Heart right ventricle (tissue), 16 donors: Measurements from ENCODE around the gene EXOC6. TPM values are rescaled to one million over a fixed set of nuclear protein-coding genes. Genes with fewer than 3 reads are reported as not detected.

Source experiments
- ATAC-seq, 8 donors: fragments of 200-7000 bp; cut with Tn5 transposase; one replicate each; pipeline ENCODE4 v1.9.1; 2020; ENCODE audit warnings: mild to moderate bottlenecking in 8 of 8, moderate library complexity in 8 of 8, moderate number of reproducible peaks in 1 of 8
- DNase-seq, 2 donors: peaks; one replicate each; pipeline ENCODE4 v3.0.0-alpha.2; 2020
- H3K27ac ChIP-seq, 10 donors: fragments of 200-600 bp; sonication (generic) in 2 of 10; one replicate each; pipeline versions ENCODE4 v1.5.0 to v1.8.0; 2020 to 2022; ENCODE audit warnings: mild to moderate bottlenecking in 3 of 10
- H3K27me3 ChIP-seq, 7 donors: fragments of 200-600 bp; one replicate each; pipeline ENCODE4 v1.8.0; 2021 to 2022; ENCODE audit warnings: mild to moderate bottlenecking in 2 of 7
- H3K36me3 ChIP-seq, 9 donors: fragments of 200-600 bp; sonication (generic) in 1 of 9; one replicate each; pipeline versions ENCODE4 v1.5.0 to v1.8.0; 2020 to 2022; ENCODE audit warnings: mild to moderate bottlenecking in 2 of 9
- H3K4me1 ChIP-seq, 9 donors: fragments of 200-600 bp; sonication (generic) in 1 of 9; one replicate each; pipeline versions ENCODE4 v1.5.0 to v1.8.0; 2020 to 2022; ENCODE audit warnings: mild to moderate bottlenecking in 4 of 9
- H3K4me3 ChIP-seq, 10 donors: fragments of 200-600 bp; sonication (generic) in 2 of 10; one replicate each; pipeline versions ENCODE4 v1.5.0 to v1.8.0; 2020 to 2022; ENCODE audit warnings: mild to moderate bottlenecking in 7 of 10, moderate library complexity in 2 of 10
- H3K9me3 ChIP-seq, 11 donors: fragments of 200-600 bp in 10 of 11; sonication (generic) in 2 of 11; one replicate each; pipeline versions ENCODE4 v1.5.0 to v1.8.0; 2013 to 2022; ENCODE audit warnings: mild to moderate bottlenecking in 2 of 11, control low read depth in 1 of 11, moderate library complexity in 1 of 11
- CTCF ChIP-seq, 9 donors: fragments of 200-600 bp; sonication (generic) in 2 of 9; IDR thresholded peaks; one replicate each; pipeline versions ENCODE4 v1.5.0 to v1.8.0; 2021 to 2022; ENCODE audit warnings: antibody characterized with exemption in 9 of 9, mild to moderate bottlenecking in 5 of 9, moderate library complexity in 1 of 9
- WGBS, 2 donors: extraction: QIAGEN DNeasy Blood & Tissue Kit; methylation state at CpG; one replicate each; pipeline ENCODE4 v1.1.7; 2013; ENCODE audit warnings: inconsistent platforms in 1 of 2; 5-methylcytosine and 5-hydroxymethylcytosine counted together
- intact Hi-C, 10 donors: fragments of 100-400 bp; cut with DNase I; formaldehyde crosslinking; loops; one replicate each; pipeline versions ENCODE4 v1.11.1 to v1.14.2; 2022
- polyA plus RNA-seq, 2 donors: library from polyadenylated mRNA; stranded (reverse); fragments of 200-250 nt; gene quantifications; one replicate each; pipeline ENCODE4 v1.2.3, GENCODE V29; 2013
- total RNA-seq, 10 donors: library from RNA; stranded (reverse); fragmentation: NEBNext Ultra II Directional in 3 of 10; extraction: Animal tissue kit (Norgen Biotek cat#: 25700) in 3 of 10; gene quantifications; one replicate each; pipeline versions ENCODE4 v1.2.1 to v1.2.4, GENCODE V29; 2021 to 2023
- donor health status: Arrhythmogenic right ventricular cardiomyopathy.
- donor health status: ischemic (EF 13 %, LVEDD 7.1; RV severe dilation, severe dysfunction).
- donor health status: healthy with polysubstance abuse.
- donor health status: DM: no; HTN: yes; CAD: no.
- donor health status: DM: no; HTN: no; CAD: no.
- donor health status: ischemic (EF 25% LVEDD 6.9; RV normal size, moderate dysfunction).
- donor health status: ischemic (EF 25% LVEDD 5.7; RV mildly dilated, moderate dysfunction).
- donor health status: healthy.
- donor health status: DM: yes; HTN: yes; CAD: no.
- donor health status: Ischemic cardiomyopathy.
- donor health status: ischemic (EF 35%, LVEDD 5.7; RV mildly dilated, moderate dysfunction).
- donor health status: nonischemic (EF 11% LVEDD 7.7; RV severe dilation, severe dysfunction).
- donor health status: DM: yes; HTN: yes; CAD: no.
- donor health status: PGD.
- donor health status: ischemic (EF 29% LVEDD 5.4; RV normal size, mild dysfunction).
- donor health status: nonischemic (EF 23%, LVEDD 6.1; RV moderate dilation, normal function).

EXOC6 gene
- total and polyA plus RNA-seq, 12 donors = 3.3 to 11.7 (median 9.2) TPM

GRCh38 chr10:92867235-92867634 is 18.9 kb downstream of the EXOC6 start:
- Histone ChIP-seq H3K36me3 (no peaks in the 10 kb centered on the region), H3K9me3 (peaks cover 0 to 3% (median 0%) of the 10 kb centered on the region in 11 donors), H3K4me1 (peaks cover 0 to 10% (median 0%) of the 10 kb centered on the region in 9 donors), H3K4me3 (no peak overlapping the region), H3K27me3 (no peaks in the 10 kb centered on the region), H3K27ac (no peak overlapping the region)
- intact Hi-C loops = no loop called here
- no peak for TF ChIP-seq CTCF (IDR thresholded peaks at IDR 0.05)
- WGBS, 2 donors = 89 to 98% methylated on average over 3 of the region's 3 CpGs
- ATAC-seq (no peak), DNase-seq (no peak)

- Histone ChIP-seq H3K36me3 (no peaks in the 10 kb centered on the region), H3K4me1 (peaks cover 0 to 18% (median 0%) of the 10 kb centered on the region in 9 donors), H3K4me3 (no peak overlapping the region), H3K27me3 (no peaks in the 10 kb centered on the region), H3K9me3 (peaks cover 0 to 3% (median 0%) of the 10 kb centered on the region in 11 donors), H3K27ac (no peak overlapping the region)
- no peak for TF ChIP-seq CTCF (IDR thresholded peaks at IDR 0.05)
- intact Hi-C loops = no loop called here
- no peak for DNase-seq
- 67 to 68% methylated on average over 3 of the region's 3 CpGs for WGBS, 2 donors
- ATAC-seq = no peak
Measured at GRCh38 chr10:92868036-92868435, 19.7 kb downstream of the EXOC6 start.

GRCh38 chr10:92868557-92868956 is 20.2 kb downstream of the EXOC6 start:
- Histone ChIP-seq H3K4me1 (peaks cover 0 to 23% (median 0%) of the 10 kb centered on the region in 9 donors), H3K4me3 (no peak overlapping the region), H3K27me3 (no peaks in the 10 kb centered on the region), H3K27ac (no peak overlapping the region), H3K36me3 (no peaks in the 10 kb centered on the region), H3K9me3 (peaks cover 0 to 3% (median 0%) of the 10 kb centered on the region in 11 donors)
- WGBS, 2 donors = 98 to 100% methylated on average over 1 of the region's 1 CpG
- no peak for DNase-seq
- no peak for ATAC-seq
- intact Hi-C loops = no loop called here
- no peak for TF ChIP-seq CTCF (IDR thresholded peaks at IDR 0.05)

GRCh38 chr10:92873029-92873428 is 24.7 kb downstream of the EXOC6 start:
- DNase-seq = no peak
- intact Hi-C loops = loop anchor here in 2 of 10 donors (10.0 kb wide), 3 partner anchors 48 to 358 kb away; partner anchors contain the start of gene KIF11 (in 1 of the 2)
- no peak for TF ChIP-seq CTCF (IDR thresholded peaks at IDR 0.05)
- no peak overlapping the region for H3K4me3 ChIP-seq
- peaks cover 0 to 38% (median 8%) of the 10 kb centered on the region in 9 donors for H3K4me1 ChIP-seq
- H3K27me3 ChIP-seq = no peaks in the 10 kb centered on the region
- 73 to 81% methylated on average over 3 of the region's 3 CpGs for WGBS, 2 donors
- H3K9me3 ChIP-seq = no peaks in the 10 kb centered on the region
- ATAC-seq = no peak
- H3K36me3 ChIP-seq = no peaks in the 10 kb centered on the region
- peak overlapping the region in 1 of 10 donors; percentile 43 for H3K27ac ChIP-seq
